Measurements from ENCODE around the gene SRCIN1. TPM values are rescaled to one million over a fixed set of nuclear protein-coding genes. Genes with fewer than 3 reads are reported as not detected.

SRCIN1 gene
- total RNA-seq, 1 experiment from 2014 or later: 2.6 TPM

DNA sequence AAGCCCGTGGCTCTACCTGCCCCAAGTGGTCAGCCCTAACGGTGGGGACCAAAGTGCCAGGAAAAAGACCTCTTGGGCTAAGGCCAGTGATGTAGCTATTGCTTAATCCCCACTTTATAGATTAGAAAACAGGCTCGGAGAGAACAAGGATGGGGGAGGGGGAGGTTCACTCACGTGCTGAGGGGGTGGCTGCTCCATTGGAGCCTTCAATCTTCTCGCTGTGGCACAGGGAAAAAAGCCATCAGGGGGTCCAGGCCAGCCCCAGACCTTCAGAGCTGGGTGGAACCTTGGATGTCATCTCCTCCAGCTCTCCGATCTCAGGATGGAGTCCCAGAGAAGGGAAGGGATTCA is 45.9 kb downstream of the SRCIN1 start:
- TF ChIP-seq EZH2phosphoT487 (IDR thresholded peaks at IDR 0.05; ENCODE audit: borderline replicate concordance, low read length) (no peak), EZH2 (IDR thresholded peaks at IDR 0.05; ENCODE audit: low read length, unreplicated experiment) (no peak)
- TF ChIP-seq, protein P1, sequence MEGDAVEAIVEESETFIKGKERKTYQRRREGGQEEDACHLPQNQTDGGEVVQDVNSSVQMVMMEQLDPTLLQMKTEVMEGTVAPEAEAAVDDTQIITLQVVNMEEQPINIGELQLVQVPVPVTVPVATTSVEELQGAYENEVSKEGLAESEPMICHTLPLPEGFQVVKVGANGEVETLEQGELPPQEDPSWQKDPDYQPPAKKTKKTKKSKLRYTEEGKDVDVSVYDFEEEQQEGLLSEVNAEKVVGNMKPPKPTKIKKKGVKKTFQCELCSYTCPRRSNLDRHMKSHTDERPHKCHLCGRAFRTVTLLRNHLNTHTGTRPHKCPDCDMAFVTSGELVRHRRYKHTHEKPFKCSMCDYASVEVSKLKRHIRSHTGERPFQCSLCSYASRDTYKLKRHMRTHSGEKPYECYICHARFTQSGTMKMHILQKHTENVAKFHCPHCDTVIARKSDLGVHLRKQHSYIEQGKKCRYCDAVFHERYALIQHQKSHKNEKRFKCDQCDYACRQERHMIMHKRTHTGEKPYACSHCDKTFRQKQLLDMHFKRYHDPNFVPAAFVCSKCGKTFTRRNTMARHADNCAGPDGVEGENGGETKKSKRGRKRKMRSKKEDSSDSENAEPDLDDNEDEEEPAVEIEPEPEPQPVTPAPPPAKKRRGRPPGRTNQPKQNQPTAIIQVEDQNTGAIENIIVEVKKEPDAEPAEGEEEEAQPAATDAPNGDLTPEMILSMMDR (conservative IDR thresholded peaks at IDR 0.05; ENCODE audit: low read depth, low read length): no peak
- Histone ChIP-seq H3K27ac (ENCODE audit: low read length) (no peak overlapping the region), H3K79me2 (ENCODE audit: low read length) (no peaks in the 10 kb centered on the region), H3K4me3 (ENCODE audit: low read length) (no peak overlapping the region), H3K9me2 (replicated peaks; ENCODE audit: low read length) (no peaks in the 10 kb centered on the region), H3K9ac (ENCODE audit: low read length) (no peak overlapping the region), H3F3A (ENCODE audit: low read length, unreplicated experiment) (no peaks in the 10 kb centered on the region), H3K4me1 (ENCODE audit: insufficient read depth, low read length) (peaks cover 30% of the 10 kb centered on the region), H2AFZ (ENCODE audit: low read length) (no peak overlapping the region), H3K27me3 (ENCODE audit: low read length) (no peaks in the 10 kb centered on the region), H3K36me3 (ENCODE audit: low read depth, low read length) (no peaks in the 10 kb centered on the region), H3K9me3 (ENCODE audit: low read length) (no peaks in the 10 kb centered on the region), H3K4me2 (ENCODE audit: low read length) (no peak overlapping the region), H4K20me1 (ENCODE audit: low read length) (no peaks in the 10 kb centered on the region)
- BruUV-seq (replicated peaks): no TSS peak
- no peak for ATAC-seq
- POLR2A ChIA-PET (ENCODE audit: unreplicated experiment): no interaction called here
- intact Hi-C loops (cut with micrococcal nuclease): no loop called here
- DNase-seq: no peak
- CTCF ChIA-PET: no interaction called here

- H3K4me2 ChIP-seq (ENCODE audit: low read length): no peak overlapping the region
- ChIA-PET CTCF (no interaction called here), POLR2A (ENCODE audit: unreplicated experiment) (no interaction called here)
- DNase-seq: no peak
- no peak overlapping the region for H3K27ac ChIP-seq (ENCODE audit: low read length)
- no peaks in the 10 kb centered on the region for H3F3A ChIP-seq (ENCODE audit: low read length, unreplicated experiment)
- no peak for ATAC-seq
- no peak overlapping the region for H3K9ac ChIP-seq (ENCODE audit: low read length)
- H3K4me1 ChIP-seq (ENCODE audit: insufficient read depth, low read length): peaks cover 36% of the 10 kb centered on the region
- no peak overlapping the region for H2AFZ ChIP-seq (ENCODE audit: low read length)
- BruUV-seq (replicated peaks): no TSS peak
- no peak overlapping the region for H3K4me3 ChIP-seq (ENCODE audit: low read length)
- no peaks in the 10 kb centered on the region for H3K9me2 ChIP-seq (replicated peaks; ENCODE audit: low read length)
- no peaks in the 10 kb centered on the region for H3K9me3 ChIP-seq (ENCODE audit: low read length)
- TF ChIP-seq EZH2 (IDR thresholded peaks at IDR 0.05; ENCODE audit: low read length, unreplicated experiment): no peak
- TF ChIP-seq, protein P1 (conservative IDR thresholded peaks at IDR 0.05; ENCODE audit: low read depth, low read length): no peak
- no peak for TF ChIP-seq EZH2phosphoT487 (IDR thresholded peaks at IDR 0.05; ENCODE audit: borderline replicate concordance, low read length)
- H4K20me1 ChIP-seq (ENCODE audit: low read length): no peaks in the 10 kb centered on the region
- no peaks in the 10 kb centered on the region for H3K27me3 ChIP-seq (ENCODE audit: low read length)
- intact Hi-C loops (cut with micrococcal nuclease): no loop called here
- no peaks in the 10 kb centered on the region for H3K36me3 ChIP-seq (ENCODE audit: low read depth, low read length)
- H3K79me2 ChIP-seq (ENCODE audit: low read length): no peaks in the 10 kb centered on the region
These were observed 46.5 kb downstream of the SRCIN1 start for GRCh38 chr17:38559051-38559879.

DNA sequence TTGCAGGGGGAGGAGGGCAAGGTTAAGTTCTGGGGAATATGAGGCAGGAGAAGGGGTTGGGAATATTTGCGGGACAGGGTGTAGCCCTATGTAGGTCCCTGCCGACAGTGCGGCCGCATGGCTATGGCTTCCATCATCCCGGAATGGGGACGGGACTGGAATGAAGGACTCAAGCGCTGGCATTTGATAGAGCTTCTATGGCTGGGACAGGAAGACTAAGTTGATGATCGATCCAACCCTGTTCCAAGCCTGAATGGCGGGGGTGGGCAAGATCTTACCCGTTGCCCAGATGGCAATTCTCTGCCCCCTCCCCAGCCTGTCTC is 47.1 kb downstream of the SRCIN1 start:
- BruUV-seq (replicated peaks): no TSS peak
- Histone ChIP-seq H3K36me3 (ENCODE audit: low read depth, low read length) (no peaks in the 10 kb centered on the region), H3K4me1 (ENCODE audit: insufficient read depth, low read length) (peaks cover 39% of the 10 kb centered on the region), H4K20me1 (ENCODE audit: low read length) (no peaks in the 10 kb centered on the region), H3K4me2 (ENCODE audit: low read length) (peak overlapping the region; percentile 77; the same call in 1 of the 2 replicates), H3K27me3 (ENCODE audit: low read length) (no peaks in the 10 kb centered on the region), H3F3A (ENCODE audit: low read length, unreplicated experiment) (no peaks in the 10 kb centered on the region), H3K9me3 (ENCODE audit: low read length) (no peaks in the 10 kb centered on the region), H3K79me2 (ENCODE audit: low read length) (no peaks in the 10 kb centered on the region), H3K4me3 (ENCODE audit: low read length) (peak overlapping the region; percentile 50; the same call in 1 of the 2 replicates), H3K27ac (ENCODE audit: low read length) (no peak overlapping the region), H3K9ac (ENCODE audit: low read length) (no peak overlapping the region), H2AFZ (ENCODE audit: low read length) (peak overlapping the region; percentile 83; the same call in 1 of the 2 replicates), H3K9me2 (replicated peaks; ENCODE audit: low read length) (no peaks in the 10 kb centered on the region)
- intact Hi-C loops (cut with micrococcal nuclease): loop anchor here (1.0 kb wide), 2 partner anchors 26 to 109 kb away; no protein-coding TSS in a partner anchor
- DNase-seq (no peak), ATAC-seq (no peak)
- POLR2A ChIA-PET (ENCODE audit: unreplicated experiment): interaction anchor here (0.6 kb wide), 1 partner anchor 37 kb away, joined by 3 read pairs; no protein-coding TSS in a partner anchor
- CTCF ChIA-PET: interaction anchor here (0.6 to 1.4 kb wide), 8 partner anchors 23 to 272 kb away, joined by 3 to 36 read pairs (median 7); no protein-coding TSS in a partner anchor
- TF ChIP-seq EZH2phosphoT487 (IDR thresholded peaks at IDR 0.05; ENCODE audit: borderline replicate concordance, low read length) (no peak), EZH2 (IDR thresholded peaks at IDR 0.05; ENCODE audit: low read length, unreplicated experiment) (no peak)
- TF ChIP-seq, protein P1 (conservative IDR thresholded peaks at IDR 0.05; ENCODE audit: low read depth, low read length): no peak

All from PC-3 (cell line).